KMS-11 (cell line): ENCODE measurements around the gene SNX6.
"Not testable (repeated sequence)": the region's sequence is repeated elsewhere in the genome, so short reads cannot be mapped to it uniquely, and the experiment has no call there.

ENCODE experiments used
- H2AFZ ChIP-seq: fragments of 200-600 bp; sonication (generic); 2 replicates; pipeline ENCODE4 v1.6.1; 2016; ENCODE audit warnings: antibody characterized with exemption, mixed run types, low read depth
- H3K27ac ChIP-seq: fragments of 200-600 bp; sonication (generic); 2 replicates; pipeline ENCODE4 v1.6.1; 2016; ENCODE audit warnings: mild to moderate bottlenecking, mixed run types
- H3K27me3 ChIP-seq: fragments of 200-600 bp; sonication (generic); 2 replicates; pipeline ENCODE4 v1.6.1; 2017; ENCODE audit warnings: mild to moderate bottlenecking, low read depth, mixed run types, moderate library complexity; ENCODE audit not compliant: insufficient read depth
- H3K36me3 ChIP-seq: fragments of 200-600 bp; sonication (generic); 2 replicates; pipeline ENCODE4 v1.6.1; 2017; ENCODE audit warnings: mild to moderate bottlenecking, mixed run types; ENCODE audit not compliant: insufficient read depth
- H3K4me1 ChIP-seq: fragments of 200-600 bp; sonication (generic); 2 replicates; pipeline ENCODE4 v1.6.1; 2016; ENCODE audit warnings: mild to moderate bottlenecking, low read depth, mixed run types; ENCODE audit not compliant: poor library complexity, severe bottlenecking
- H3K4me2 ChIP-seq: fragments of 200-600 bp; sonication (generic); 2 replicates; pipeline ENCODE4 v1.7.0; 2016; ENCODE audit warnings: mild to moderate bottlenecking, mixed run types
- H3K4me3 ChIP-seq: fragments of 200-600 bp; sonication (generic); IDR thresholded peaks from 2 replicates; pipeline ENCODE4 v1.6.1; 2017; ENCODE audit warnings: low read depth, low read length, mixed read lengths; ENCODE audit not compliant: insufficient read depth
- H3K79me2 ChIP-seq: fragments of 200-600 bp; sonication (generic); 2 replicates; pipeline ENCODE4 v1.6.1; 2016; ENCODE audit warnings: low read depth, mixed run types; ENCODE audit not compliant: insufficient read depth
- H3K9ac ChIP-seq: fragments of 200-600 bp; sonication (generic); 2 replicates; pipeline ENCODE4 v1.6.1; 2016; ENCODE audit warnings: mild to moderate bottlenecking, mixed run types
- H4K20me1 ChIP-seq: fragments of 200-600 bp; sonication (generic); 2 replicates; pipeline ENCODE4 v1.6.1; 2016; ENCODE audit warnings: mild to moderate bottlenecking, mixed run types; ENCODE audit not compliant: insufficient read depth
- TF ChIP-seq, protein P1 (sequence below): fragments of 200-600 bp; sonication (generic); conservative IDR thresholded peaks from 2 replicates; pipeline ENCODE4 v1.6.1; 2017; ENCODE audit warnings: low read depth, mild to moderate bottlenecking, antibody characterized with exemption, low read length, moderate library complexity, mixed read lengths

Gene SNX6

DNA sequence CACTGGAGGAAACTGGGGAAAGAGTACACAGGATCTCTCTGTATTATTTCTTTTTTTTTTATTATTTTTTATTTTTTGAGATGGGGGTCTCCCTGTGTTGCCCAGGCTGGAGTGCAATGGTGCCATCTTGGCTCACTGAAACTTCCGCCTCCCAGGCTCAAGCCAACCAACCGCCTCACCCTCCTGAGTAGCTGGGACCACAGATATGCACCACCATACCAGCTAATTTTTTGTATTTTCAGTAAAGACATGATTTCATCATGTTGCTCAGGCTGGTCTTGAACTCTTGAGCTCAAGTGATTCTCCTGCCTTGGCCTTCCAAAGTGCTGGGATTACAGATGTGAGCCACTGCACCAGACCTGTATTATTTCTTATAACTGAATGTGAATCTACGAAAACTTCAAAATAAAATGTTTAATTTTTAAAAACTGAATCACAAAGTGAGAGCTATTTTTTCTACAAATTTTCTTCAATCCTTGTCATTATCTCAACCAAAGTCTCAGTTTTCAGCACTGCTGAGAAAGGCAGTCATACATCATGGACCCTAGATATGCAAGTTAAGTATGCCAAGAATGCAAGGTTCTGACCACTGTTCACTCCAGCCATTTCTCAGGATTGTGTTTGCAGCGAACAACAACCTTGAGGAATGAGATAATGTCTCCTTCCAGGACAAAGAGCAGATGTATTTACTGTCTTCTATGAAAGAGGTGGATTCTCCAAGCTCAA lies 92.8 kb downstream of the SNX6 start:
- H3K4me3 ChIP-seq = no peak overlapping the region
- H3K4me2 ChIP-seq = no peak overlapping the region
- H3K27me3 ChIP-seq = no peaks in the 10 kb centered on the region
- H2AFZ ChIP-seq = no peak overlapping the region
- TF ChIP-seq, protein P1, sequence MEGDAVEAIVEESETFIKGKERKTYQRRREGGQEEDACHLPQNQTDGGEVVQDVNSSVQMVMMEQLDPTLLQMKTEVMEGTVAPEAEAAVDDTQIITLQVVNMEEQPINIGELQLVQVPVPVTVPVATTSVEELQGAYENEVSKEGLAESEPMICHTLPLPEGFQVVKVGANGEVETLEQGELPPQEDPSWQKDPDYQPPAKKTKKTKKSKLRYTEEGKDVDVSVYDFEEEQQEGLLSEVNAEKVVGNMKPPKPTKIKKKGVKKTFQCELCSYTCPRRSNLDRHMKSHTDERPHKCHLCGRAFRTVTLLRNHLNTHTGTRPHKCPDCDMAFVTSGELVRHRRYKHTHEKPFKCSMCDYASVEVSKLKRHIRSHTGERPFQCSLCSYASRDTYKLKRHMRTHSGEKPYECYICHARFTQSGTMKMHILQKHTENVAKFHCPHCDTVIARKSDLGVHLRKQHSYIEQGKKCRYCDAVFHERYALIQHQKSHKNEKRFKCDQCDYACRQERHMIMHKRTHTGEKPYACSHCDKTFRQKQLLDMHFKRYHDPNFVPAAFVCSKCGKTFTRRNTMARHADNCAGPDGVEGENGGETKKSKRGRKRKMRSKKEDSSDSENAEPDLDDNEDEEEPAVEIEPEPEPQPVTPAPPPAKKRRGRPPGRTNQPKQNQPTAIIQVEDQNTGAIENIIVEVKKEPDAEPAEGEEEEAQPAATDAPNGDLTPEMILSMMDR = no peak
- no peak overlapping the region for H3K9ac ChIP-seq
- H3K79me2 ChIP-seq = peaks cover 16% of the 10 kb centered on the region
- H4K20me1 ChIP-seq = no peaks in the 10 kb centered on the region
- H3K4me1 ChIP-seq = peaks cover 17% of the 10 kb centered on the region
- H3K27ac ChIP-seq = no peak overlapping the region
- no peaks in the 10 kb centered on the region for H3K36me3 ChIP-seq

DNA sequence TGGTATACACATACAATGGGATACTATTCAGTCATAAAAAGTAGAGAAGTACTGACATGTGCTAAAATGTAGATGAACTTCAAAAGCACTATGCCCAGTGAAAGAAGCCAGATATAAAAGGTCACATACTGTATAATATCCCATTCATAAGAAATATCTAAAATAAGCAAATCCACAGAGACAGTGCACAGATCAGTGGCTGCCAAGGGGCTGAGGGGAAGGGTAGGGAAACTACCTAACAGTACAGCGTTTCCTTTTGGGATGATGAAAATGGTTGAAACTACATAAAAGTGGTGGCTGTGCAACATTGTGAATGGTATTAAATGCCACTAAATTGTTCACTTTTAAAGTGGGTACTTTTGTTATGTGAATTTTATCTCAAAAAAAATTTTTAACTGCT lies 102.4 kb downstream of the SNX6 start:
- H3K27ac ChIP-seq = no peak overlapping the region
- H3K79me2 ChIP-seq = no peaks in the 10 kb centered on the region
- no peaks in the 10 kb centered on the region for H3K36me3 ChIP-seq
- H3K4me1 ChIP-seq = no peaks in the 10 kb centered on the region
- no peaks in the 10 kb centered on the region for H3K27me3 ChIP-seq
- H4K20me1 ChIP-seq = no peaks in the 10 kb centered on the region
- no peak overlapping the region for H3K9ac ChIP-seq
- no peak overlapping the region for H2AFZ ChIP-seq
- no peak overlapping the region for H3K4me3 ChIP-seq
- TF ChIP-seq, protein P1 = no peak
- H3K4me2 ChIP-seq = no peak overlapping the region

DNA sequence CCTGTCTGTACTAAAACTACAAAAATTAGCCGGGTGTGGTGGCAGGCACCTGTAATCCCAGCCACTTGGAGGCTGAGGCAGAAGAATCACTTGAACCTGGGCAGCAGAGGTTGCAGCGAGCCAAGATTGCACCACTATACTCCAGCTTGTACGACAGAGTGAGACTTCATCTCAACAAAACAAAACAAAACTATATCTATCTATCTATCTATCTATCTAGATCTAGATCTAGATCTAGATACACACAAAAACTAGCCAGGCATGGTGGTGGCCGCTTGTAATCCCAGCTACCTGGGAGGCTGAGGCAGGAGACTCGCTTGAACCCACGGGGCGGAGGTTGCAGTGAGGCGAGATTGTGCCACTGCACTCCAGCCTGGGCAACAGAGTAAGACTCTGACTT lies 105.7 kb downstream of the SNX6 start:
- H3K4me2 ChIP-seq, H3K27ac ChIP-seq, H3K4me1 ChIP-seq, H3K4me3 ChIP-seq, H3K79me2 ChIP-seq, H3K9ac ChIP-seq, H4K20me1 ChIP-seq, H3K27me3 ChIP-seq, H2AFZ ChIP-seq, H3K36me3 ChIP-seq: not testable (repeated sequence)

DNA sequence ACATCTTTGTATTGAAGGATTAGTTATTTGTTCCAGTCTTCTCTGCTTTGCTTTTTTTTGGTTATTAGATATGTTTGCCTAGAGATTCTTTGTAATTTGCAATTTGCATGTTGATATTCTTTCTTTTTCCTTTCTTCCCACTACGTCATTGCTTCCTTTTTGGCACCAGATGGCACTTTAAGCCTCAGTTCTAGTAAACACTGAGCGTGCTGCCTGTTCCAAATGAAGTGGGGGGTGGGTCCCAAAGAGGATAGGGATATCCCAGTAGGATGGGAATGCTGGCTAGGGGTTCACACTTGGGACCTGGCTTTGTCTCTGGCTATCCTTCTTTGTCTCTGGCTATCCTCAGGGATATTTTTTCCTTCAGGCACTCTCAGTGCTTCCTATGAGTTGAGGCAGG lies 107.5 kb downstream of the SNX6 start:
- H3K36me3 ChIP-seq = no peaks in the 10 kb centered on the region
- H4K20me1 ChIP-seq = no peaks in the 10 kb centered on the region
- H3K4me2 ChIP-seq = no peak overlapping the region
- no peak overlapping the region for H3K9ac ChIP-seq
- no peak overlapping the region for H2AFZ ChIP-seq
- H3K79me2 ChIP-seq = no peaks in the 10 kb centered on the region
- no peaks in the 10 kb centered on the region for H3K4me1 ChIP-seq
- TF ChIP-seq, protein P1 = no peak
- H3K27me3 ChIP-seq = no peaks in the 10 kb centered on the region
- no peak overlapping the region for H3K4me3 ChIP-seq
- no peak overlapping the region for H3K27ac ChIP-seq

DNA sequence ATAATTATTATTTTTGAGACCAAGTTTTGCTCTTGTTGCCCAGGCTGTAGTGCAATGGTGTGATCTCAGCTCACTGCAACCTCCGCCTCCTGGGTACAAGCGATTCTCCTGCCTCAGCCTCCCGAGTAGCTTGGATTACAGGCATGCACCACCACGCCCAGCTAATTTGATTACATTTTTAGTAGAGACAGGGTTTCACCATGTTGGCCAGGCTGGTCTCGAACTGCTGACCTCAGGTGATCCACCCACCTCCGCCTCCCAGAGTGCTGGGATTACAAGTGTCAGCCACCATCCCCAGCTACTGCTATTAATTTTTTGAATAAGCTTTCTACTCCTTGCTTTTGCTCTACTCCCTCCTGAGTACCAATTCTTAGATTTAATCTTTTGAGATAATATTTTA lies 108.9 kb downstream of the SNX6 start:
- H2AFZ ChIP-seq, H3K27ac ChIP-seq, H3K4me3 ChIP-seq, H3K9ac ChIP-seq, H3K4me2 ChIP-seq, H3K4me1 ChIP-seq, H3K79me2 ChIP-seq, H3K27me3 ChIP-seq, H3K36me3 ChIP-seq, H4K20me1 ChIP-seq: not testable (repeated sequence)

DNA sequence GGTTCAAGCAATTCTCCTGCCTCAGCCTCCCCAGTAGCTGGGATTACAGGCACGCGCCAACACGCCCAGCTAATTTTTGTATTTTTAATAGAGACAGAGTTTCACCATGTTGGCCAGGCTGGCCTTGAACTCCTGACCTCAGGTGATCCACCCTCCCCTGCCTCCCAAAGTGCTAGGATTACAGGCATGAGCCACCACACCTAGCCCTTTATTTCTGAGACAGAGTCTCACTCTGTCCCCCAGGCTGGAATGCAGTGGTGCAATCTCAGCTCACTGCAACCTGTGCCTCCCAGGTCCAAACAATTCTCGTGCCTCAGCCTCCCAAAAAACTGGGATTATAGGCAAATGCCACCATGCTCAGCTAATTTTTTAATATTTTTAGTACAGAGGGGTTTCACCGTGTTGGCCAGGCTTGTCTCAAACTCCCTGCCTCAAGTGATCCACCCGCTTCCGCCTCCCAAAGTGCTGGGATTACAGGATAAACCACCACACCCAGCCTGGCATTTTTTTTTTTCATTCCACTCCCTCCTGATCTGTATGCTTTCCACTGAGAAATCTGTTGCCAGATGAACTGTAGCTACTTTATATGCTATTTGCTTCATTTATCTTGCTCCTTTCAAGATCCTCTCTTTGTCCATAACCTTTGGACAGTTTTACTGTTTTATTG lies 109.5 kb downstream of the SNX6 start:
- H3K4me2 ChIP-seq, H3K27ac ChIP-seq, H3K36me3 ChIP-seq, H3K9ac ChIP-seq, H3K79me2 ChIP-seq, H2AFZ ChIP-seq, H4K20me1 ChIP-seq, H3K27me3 ChIP-seq, H3K4me3 ChIP-seq, H3K4me1 ChIP-seq: not testable (repeated sequence)
